ENCODE results near the gene CRISP3. TPM values are rescaled to one million over a fixed set of nuclear protein-coding genes. Genes with fewer than 3 reads are reported as not detected.

CRISP3 gene
- total RNA-seq, 1 experiment from 2014 or later, result 0.79 TPM

- H3K36me3 ChIP-seq (ENCODE audit: low read depth), result no peaks in the 10 kb centered on the region
- no peaks in the 10 kb centered on the region for H4K20me1 ChIP-seq (ENCODE audit: insufficient read depth)
- H3K4me1 ChIP-seq (replicated peaks; ENCODE audit: insufficient read depth), result no peaks in the 10 kb centered on the region
- H3F3A ChIP-seq (ENCODE audit: insufficient read depth, low read depth), result no peaks in the 10 kb centered on the region
- no peaks in the 10 kb centered on the region for H3K27me3 ChIP-seq (ENCODE audit: insufficient read depth, low read depth)
- TF ChIP-seq EZH2 (IDR thresholded peaks at IDR 0.05; ENCODE audit: low read depth) (no peak), CTCF (conservative IDR thresholded peaks at IDR 0.05) (no peak)
- intact Hi-C loops (cut with micrococcal nuclease; ENCODE audit: unreplicated experiment), result no loop called here
- no peak overlapping the region for H2AFZ ChIP-seq
- no peaks in the 10 kb centered on the region for H3K9me2 ChIP-seq (ENCODE audit: insufficient read depth)
- H3K27ac ChIP-seq, result no peak overlapping the region
- CTCF ChIA-PET, result no interaction called here
- no peaks in the 10 kb centered on the region for H3K9me3 ChIP-seq (ENCODE audit: insufficient read depth, low read depth)
- no peak for DNase-seq
- POLR2A ChIA-PET (ENCODE audit: unreplicated experiment), result no interaction called here
- no peak overlapping the region for H3K4me2 ChIP-seq
- no peak overlapping the region for H3K4me3 ChIP-seq
- BruUV-seq (replicated peaks), result no TSS peak
- H3K79me2 ChIP-seq (ENCODE audit: low read depth), result no peaks in the 10 kb centered on the region
Measured at GRCh38 chr6:49764571-49765236, 20.5 kb upstream of the CRISP3 start.

- Histone ChIP-seq H3K9me3 (ENCODE audit: insufficient read depth, low read depth) (no peaks in the 10 kb centered on the region), H3K27ac (no peak overlapping the region), H3K79me2 (ENCODE audit: low read depth) (no peaks in the 10 kb centered on the region), H3K27me3 (ENCODE audit: insufficient read depth, low read depth) (no peaks in the 10 kb centered on the region), H2AFZ (no peak overlapping the region), H3F3A (ENCODE audit: insufficient read depth, low read depth) (no peaks in the 10 kb centered on the region), H3K4me1 (replicated peaks; ENCODE audit: insufficient read depth) (0 out of 2 replicates have a peak, but pooled peaks cover 5% of the 10 kb centered on the region), H3K36me3 (ENCODE audit: low read depth) (no peaks in the 10 kb centered on the region), H3K4me3 (no peak overlapping the region), H4K20me1 (ENCODE audit: insufficient read depth) (no peaks in the 10 kb centered on the region), H3K4me2 (no peak overlapping the region), H3K9me2 (ENCODE audit: insufficient read depth) (0 out of 2 replicates have a peak, but pooled peaks cover 4% of the 10 kb centered on the region)
- no peak for DNase-seq
- intact Hi-C loops (cut with micrococcal nuclease; ENCODE audit: unreplicated experiment), result loop anchor here (5.0 kb wide), 1 partner anchor 66 kb away; no protein-coding TSS in a partner anchor
- ChIA-PET CTCF (no interaction called here), POLR2A (ENCODE audit: unreplicated experiment) (no interaction called here)
- TF ChIP-seq CTCF (conservative IDR thresholded peaks at IDR 0.05) (no peak), EZH2 (IDR thresholded peaks at IDR 0.05; ENCODE audit: low read depth) (no peak)
- no TSS peak for BruUV-seq (replicated peaks)
Measured at GRCh38 chr6:49743429-49743828, 759 bp downstream of the CRISP3 start.

- no peaks in the 10 kb centered on the region for H4K20me1 ChIP-seq (ENCODE audit: insufficient read depth)
- H3K79me2 ChIP-seq (ENCODE audit: low read depth), result no peaks in the 10 kb centered on the region
- DNase-seq, result no peak
- no peak overlapping the region for H3K27ac ChIP-seq
- H3K36me3 ChIP-seq (ENCODE audit: low read depth), result no peaks in the 10 kb centered on the region
- H3F3A ChIP-seq (ENCODE audit: insufficient read depth, low read depth), result no peaks in the 10 kb centered on the region
- no TSS peak for BruUV-seq (replicated peaks)
- ChIA-PET CTCF (no interaction called here), POLR2A (ENCODE audit: unreplicated experiment) (no interaction called here)
- H3K9me3 ChIP-seq (ENCODE audit: insufficient read depth, low read depth), result no peaks in the 10 kb centered on the region
- H3K4me2 ChIP-seq, result no peak overlapping the region
- no peaks in the 10 kb centered on the region for H3K27me3 ChIP-seq (ENCODE audit: insufficient read depth, low read depth)
- intact Hi-C loops (cut with micrococcal nuclease; ENCODE audit: unreplicated experiment), result no loop called here
- H2AFZ ChIP-seq, result no peak overlapping the region
- no peak overlapping the region for H3K4me3 ChIP-seq
- 0 out of 2 replicates have a peak, but pooled peaks cover 4% of the 10 kb centered on the region for H3K4me1 ChIP-seq (replicated peaks; ENCODE audit: insufficient read depth)
- TF ChIP-seq CTCF (conservative IDR thresholded peaks at IDR 0.05) (no peak), EZH2 (IDR thresholded peaks at IDR 0.05; ENCODE audit: low read depth) (no peak)
- 0 out of 2 replicates have a peak, but pooled peaks cover 4% of the 10 kb centered on the region for H3K9me2 ChIP-seq (ENCODE audit: insufficient read depth)
Measured at GRCh38 chr6:49739423-49739822, 4.8 kb downstream of the CRISP3 start.
